HG02571 (cell line): Measurements from ENCODE around the gene ZDHHC16.

Source experiments
- ATAC-seq: cut with Tn5 transposase; IDR thresholded peaks from one replicate; pipeline ENCODE4 v1.9.1; 2021; ENCODE audit warnings: mild to moderate bottlenecking, moderate library complexity; ENCODE audit not compliant: unreplicated experiment

ZDHHC16 gene

GRCh38 chr10:97506199-97506991 lies 60.4 kb downstream of the ZDHHC16 start:
- no peak for ATAC-seq
